GM19467 (cell line): ENCODE results near the gene CYTH4.
A peak's percentile ranks its signal among the peaks of the same experiment; 100 is the strongest.
"Not testable (repeated sequence)": the region's sequence is repeated elsewhere in the genome, so short reads cannot be mapped to it uniquely, and the experiment has no call there.

Source experiments
- ATAC-seq: cut with Tn5 transposase; IDR thresholded peaks from one replicate; pipeline ENCODE4 v1.9.1; 2021; ENCODE audit warnings: mild to moderate bottlenecking, moderate library complexity; ENCODE audit not compliant: unreplicated experiment

Gene CYTH4

DNA sequence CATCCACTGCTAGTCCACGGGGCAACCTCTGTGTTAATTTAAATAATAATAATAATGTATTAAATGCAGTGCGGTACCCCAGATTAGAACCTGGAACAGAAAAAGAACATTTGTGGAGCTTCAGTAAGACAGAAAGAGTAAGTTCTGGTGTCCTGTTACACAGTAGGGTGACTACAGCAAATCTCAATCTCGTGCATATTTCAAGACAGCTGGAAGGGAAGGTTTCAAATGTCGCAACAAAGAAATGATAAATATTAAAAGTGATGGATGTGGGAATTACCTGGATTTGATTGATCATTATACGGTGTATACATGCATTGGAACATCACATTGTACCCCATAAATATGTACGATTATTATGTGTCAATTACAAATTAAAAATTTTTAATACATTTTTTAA, 36.6 kb upstream of the CYTH4 start:
- no peak for ATAC-seq

DNA sequence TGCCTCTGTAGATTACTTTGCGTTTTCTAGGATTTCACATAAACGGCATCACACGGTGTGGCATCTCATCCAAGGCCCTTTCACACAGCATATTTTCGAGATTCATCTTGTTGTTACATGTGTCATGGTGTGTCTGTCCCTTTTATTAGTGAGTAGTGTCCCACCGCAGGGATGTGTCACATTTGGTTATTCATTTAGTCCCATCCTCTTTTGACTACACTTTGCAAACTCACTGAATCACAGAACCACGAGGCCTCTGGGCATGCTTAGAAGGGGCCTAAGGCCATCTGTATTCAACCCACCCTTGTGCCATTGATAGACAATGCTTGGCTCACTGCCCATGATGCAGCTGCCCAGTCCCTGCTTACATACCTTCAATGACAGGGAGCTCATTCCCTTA, 34.1 kb upstream of the CYTH4 start:
- no peak for ATAC-seq

DNA sequence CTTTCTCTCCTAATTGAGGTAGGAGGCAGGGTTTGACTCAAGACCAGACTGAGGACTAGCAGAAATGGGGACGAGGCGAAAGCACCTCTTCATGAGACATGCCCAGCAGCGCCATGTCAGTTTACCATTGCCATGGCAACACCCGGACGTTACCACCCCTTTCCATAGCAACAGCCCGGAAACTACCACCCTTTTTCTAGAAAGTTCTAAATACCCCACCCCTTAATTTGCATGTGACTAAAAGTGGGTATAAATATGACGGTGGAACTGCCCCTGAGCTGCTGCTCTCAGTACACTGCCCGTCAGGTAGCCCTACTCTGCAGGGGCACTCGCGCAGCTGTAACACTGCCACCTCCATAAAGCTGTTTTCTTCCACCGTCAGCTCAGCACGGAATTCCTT, 32.3 kb upstream of the CYTH4 start:
- ATAC-seq: no peak

DNA sequence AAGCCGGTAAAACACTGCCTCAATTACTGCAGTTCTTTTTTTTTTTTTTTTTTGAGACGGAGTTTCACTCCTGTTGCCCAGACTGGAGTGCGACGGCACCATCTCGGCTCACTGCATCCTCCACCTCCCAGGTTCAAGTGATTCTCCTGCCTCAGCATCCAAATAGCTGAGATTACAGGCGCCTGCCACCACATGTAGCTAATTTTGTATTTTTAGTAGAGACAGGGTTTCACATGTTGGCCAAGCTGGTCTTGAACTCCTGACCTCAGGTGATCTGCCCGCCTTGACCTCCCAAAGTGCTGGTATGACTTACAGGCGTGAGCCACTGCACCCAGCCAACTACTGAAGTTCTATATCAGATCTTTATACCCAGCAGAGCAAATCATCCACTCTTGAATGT, 30.5 kb upstream of the CYTH4 start:
- not testable (repeated sequence) for ATAC-seq

DNA sequence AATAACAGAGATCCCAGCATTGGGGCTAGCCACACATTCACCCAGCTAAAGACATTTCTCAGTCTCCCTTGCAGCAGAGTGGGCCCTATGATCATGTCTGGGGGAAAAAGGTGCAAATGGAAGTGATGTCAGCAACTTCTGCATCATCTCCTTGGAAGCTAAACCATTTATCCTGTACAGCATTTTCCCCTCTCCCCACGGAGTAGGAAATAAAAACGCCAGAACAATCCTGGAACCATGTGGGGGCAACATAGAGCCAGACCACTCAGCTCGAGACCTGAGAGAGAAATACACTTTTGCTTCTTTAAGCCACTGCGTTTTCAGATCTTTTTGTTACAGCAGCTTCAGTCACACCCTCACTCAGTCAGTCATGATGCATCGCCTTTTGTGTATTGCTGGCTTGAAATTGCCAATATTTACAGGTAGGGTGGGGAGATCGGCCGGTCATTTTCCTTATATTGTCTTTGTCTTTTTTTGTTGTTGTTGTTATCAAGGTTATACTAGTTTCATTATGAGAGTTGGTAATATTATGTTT, 29.1 kb upstream of the CYTH4 start:
- ATAC-seq: no peak

DNA sequence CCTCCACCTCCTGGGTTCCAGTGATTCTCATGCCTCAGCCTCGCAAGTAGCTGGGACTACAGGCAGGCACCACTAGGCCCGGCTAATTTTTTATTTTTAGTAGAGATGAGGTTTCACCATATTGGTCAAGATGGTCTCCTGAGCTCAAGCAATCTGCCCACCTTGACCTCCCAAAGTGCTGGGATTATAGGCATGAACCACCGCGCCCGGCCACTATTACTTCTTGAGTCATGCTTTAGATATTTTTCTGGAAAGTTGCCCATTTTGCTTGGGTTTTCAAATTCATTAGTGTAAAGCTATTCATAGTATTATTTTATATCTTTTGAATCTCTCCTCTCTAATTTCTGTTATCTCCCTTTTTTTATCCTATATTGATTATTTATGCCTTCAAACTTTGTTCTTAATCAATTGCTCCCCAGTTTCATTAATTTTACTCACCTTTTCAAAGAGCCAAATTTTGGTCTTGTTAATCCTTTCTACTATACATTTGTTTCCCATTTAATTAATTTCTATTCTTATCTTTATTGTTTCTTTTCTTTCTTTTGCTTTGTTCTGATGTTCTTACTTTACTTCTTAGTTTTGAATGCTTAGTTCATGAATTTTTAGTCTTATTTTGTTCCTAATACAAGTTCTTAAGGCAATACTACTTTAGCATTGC, 28.0 kb upstream of the CYTH4 start:
- ATAC-seq: no peak

DNA sequence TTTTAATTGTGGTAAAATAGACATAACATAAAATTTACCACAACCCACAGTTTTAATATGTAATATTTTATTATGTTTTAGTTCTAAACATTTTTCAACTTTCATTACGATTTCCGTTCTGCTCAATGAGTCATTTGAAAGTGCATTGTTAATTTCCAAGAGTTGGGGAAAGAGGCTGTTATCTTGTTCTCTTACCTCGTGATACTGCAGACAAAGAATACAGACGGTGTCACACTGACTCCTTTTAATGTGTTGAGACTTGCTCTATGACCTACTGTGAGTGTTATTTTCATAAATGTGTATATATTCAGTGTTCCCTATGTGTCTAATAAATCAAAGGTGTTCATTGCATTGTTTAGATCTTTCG, 27.5 kb upstream of the CYTH4 start:
- ATAC-seq: no peak

DNA sequence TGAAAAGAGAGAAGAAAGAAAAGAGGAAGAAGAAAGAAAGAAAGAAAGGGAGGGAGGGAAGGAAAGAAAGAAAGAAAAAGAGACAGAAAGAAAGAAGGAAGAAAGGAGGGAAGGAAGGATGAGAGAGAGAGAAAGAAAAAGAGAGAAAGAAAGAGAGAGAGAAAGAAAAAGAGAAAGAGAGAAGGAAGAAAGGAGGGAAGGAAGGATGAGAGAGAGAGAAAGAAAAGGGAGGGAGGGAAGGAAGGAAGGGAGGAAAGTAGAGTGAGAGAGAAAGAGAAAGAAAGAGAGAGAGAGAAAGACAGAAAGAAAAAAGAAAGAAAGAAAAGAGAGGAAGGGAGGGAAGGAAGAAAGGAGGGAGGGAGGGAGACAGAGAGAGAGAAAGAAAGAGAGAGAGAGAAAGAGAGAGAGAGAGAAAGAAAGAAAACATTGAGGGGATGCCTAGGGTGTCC, 26.7 kb upstream of the CYTH4 start:
- no peak for ATAC-seq

DNA sequence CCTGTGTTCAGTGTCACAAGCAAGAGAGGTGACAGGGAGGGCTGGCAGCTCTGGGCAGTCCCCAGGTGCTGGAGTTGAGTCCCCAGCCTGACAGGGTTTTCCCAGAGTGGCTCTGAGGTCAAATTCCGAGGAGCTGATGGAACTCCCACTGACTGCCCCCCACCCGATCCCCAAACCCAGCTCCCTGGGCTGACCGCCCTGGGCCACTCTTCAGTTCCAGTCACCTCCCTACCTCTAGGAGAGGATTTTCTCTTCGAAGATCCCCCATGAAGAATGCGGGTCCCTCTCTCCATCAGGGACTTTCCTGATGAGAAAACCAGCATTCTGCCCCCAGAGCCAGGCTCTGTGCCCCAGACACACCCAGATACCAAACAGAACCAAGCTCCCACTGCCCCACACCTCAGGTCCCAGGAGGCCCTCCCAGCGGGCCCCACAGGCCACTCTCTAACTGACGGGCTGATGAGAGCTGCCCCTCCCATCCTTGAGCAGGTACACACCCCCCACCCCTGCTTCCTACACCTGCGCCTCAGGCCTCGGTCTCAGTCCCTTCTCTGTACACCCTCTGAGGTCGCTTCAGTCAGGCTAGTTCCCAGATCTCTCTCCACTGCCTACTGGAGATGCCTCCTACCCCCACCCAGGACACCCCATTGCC, 26.1 kb upstream of the CYTH4 start:
- ATAC-seq: no peak

DNA sequence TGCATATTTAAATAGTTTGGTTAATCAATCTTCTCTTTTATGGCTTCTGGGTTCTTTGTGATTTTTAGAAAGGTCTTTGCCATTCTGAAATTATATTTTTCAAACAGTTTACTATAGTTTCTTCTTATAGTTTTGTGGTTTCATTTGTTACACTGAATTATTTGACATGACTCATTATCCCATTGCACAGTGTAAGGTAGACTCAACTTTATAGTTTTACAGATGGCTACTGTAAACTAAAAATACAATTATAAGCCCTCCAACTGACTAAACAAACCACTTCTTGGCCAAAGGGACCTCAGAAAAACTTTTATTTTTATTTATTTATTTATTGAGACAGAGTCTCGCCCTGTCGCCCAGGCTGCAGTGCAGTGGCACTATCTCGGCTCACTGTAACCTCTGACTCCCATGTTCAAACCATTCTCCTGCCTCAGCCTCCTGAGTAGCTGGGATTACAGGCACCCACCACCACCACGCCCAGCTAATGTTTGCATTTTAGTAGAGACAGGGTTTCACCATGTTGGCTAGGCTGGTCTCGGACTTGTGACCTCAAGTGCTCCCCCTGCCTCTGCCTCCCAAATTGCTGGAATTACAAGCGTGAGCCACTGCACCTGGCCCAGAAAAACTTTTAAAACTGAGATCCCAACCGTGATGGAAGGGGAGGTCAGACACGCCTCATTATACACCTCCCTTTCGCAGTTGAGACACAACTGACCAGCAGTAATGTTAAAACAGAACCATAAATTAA, 24.1 kb upstream of the CYTH4 start:
- no peak for ATAC-seq

DNA sequence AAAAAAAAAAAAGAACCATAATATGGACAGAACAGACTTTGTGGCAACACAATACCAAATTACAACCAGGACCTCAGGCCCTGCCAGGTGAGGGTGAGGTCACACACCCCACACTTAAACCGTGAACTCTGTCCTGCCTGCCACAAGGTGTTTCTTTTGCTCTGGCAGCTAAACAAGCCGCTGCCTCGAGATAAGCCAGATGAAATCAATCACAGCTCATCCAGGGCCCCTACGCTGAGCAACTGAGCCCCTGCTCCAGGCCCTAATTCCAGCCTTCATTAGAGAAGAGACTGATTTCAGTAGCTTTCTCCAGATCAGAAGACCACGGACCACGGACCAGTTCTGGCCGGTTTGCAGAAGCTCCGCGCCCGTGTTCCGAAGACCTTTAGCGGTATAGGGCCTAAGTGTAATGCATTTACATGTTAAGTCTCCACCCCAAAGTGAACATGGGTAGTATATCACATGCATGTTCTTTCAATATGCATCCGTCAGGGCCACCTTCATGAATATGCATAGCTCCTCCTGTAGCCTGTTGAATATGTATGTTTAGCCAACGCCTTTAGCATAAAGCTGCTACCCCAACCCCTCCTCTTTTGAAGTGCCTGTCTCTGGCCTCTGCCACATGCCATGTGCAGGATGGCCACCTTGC, 23.4 kb upstream of the CYTH4 start:
- ATAC-seq: no peak

DNA sequence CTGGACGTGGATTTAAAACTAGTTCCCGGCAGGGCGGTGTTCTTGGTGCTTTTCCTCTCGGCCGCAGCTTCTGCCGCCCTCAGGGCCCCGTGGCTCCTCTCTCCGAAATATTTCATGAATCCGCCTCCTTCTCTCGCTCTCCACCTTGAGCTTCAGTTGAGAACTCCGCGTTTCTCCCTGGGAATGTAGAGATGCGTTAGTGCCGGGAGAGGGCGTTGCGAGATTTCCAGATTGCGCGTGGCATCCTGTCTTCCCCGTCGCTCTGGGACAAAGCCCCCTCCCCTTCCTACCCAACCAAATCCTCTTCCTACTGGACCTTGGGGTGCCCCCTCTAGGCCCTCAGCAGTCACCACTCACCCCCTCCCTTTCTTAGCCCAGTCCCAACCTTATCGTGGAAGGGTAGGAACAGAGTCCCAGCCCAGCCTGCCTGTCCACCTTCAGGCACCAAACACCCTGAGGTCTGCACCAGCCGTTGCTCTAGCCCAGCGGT, 22.7 kb upstream of the CYTH4 start:
- ATAC-seq: no peak

DNA sequence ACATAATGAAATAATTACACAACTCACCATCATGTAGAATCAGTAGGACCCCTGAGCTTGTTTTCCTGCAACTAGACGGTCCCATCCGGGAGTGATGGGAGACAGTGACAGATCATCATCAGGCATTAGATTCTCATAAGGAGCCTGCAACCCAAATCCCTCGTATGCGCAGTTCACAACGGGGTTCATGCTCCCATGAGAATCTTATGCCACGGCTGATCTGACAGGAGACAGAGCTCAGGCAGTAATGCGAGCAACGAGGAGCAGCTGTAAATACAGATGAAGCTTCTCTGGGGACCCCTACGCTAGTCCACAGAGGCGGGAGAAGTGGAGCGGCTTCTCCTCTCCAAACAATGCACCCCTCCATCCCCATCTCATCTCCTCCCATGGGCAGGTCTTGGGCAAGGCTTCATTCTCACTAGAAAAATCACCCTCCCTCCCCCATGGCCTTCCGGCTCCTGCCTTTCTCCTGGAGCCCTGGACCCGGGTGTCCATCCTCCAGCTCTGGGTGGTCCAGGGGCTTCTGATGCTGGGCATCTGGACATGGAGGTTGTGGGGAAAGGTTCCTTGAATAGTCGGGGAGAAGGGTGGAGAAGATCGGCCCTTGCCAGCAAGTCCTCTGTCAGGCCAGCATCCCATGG, 22.0 kb upstream of the CYTH4 start:
- ATAC-seq: no peak

DNA sequence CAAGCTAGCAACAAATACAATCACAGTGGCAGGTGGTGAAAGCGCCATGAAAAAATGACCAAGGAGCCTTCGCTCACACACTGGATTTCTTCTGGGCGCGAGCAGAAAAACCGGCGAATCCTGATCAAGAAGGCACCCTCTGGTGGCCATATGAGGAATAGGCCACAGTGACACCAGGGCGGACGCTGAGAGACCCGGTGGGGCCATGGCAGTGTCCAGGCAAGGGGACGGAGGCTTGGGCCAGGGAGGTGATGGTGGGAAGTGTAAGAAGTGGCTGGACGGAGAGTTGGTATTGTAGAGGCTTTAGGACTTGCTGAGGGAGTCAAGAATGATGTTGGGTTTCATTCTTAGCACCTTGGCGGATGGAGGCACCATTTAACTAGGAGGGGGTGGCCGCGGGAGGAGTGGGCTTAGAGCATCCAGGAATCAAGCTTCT, 21.4 kb upstream of the CYTH4 start:
- no peak for ATAC-seq

DNA sequence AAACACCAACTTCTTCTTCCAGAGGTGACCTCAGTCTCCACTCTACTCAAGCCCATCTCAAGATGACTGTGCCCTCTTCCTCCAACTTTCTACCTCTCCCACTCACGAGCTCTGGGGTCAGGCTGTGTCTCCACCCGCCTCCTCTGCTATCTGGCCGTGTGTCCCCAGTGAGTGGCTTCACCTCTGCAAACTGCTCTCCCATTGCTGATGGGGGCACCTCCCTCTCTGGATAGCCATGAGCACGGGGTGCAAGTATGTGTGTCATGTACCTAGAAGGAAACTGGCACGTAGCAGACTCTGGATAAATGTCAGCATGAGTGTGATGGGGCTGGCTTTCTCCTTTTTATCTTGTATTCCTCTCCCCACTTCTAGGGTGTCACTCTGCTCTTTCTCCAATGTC, 20.0 kb upstream of the CYTH4 start:
- no peak for ATAC-seq

DNA sequence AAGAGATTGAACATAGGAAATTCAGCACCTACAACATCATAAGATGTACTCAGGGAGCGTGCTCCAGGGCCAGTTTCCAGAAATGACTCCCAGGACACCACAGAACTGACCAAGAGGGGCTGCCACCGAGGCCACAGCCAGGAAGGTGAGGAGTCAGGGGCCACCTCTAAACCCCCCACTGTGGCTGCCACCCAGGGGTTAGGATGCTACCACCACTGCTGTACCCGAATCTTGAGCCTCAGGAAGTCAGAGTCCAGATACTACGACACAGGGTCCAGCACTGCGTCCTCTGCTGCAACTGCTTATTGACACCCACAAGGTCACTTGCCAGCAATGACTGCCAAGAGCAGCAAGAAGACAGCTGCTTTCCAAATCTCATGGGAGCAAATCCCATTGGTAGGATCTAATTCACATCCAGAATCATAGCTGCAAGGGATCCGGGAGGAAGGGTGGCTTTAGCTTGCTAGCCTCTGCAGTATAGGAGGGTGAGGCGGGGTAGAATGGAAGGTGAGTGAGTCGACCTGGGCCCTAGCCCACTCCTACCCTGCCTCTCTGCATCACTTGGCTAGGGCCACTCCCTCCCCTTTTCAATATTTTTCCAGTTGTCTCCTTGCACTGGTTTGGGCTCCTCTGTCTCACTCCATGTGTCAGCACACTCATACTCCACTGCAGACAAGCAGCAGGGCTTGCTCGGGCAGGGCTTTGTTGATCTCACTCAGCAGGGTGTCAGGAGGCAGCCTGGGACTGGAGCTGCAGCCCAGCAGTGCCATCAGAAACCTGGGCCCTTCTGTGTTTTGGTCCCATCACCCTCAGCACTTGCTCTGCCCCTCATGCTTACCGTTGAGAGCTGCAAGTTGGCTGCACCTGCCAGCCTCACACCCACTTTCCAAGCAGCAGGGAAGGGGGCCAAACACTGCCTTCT, 18.1 kb upstream of the CYTH4 start:
- no peak for ATAC-seq

DNA sequence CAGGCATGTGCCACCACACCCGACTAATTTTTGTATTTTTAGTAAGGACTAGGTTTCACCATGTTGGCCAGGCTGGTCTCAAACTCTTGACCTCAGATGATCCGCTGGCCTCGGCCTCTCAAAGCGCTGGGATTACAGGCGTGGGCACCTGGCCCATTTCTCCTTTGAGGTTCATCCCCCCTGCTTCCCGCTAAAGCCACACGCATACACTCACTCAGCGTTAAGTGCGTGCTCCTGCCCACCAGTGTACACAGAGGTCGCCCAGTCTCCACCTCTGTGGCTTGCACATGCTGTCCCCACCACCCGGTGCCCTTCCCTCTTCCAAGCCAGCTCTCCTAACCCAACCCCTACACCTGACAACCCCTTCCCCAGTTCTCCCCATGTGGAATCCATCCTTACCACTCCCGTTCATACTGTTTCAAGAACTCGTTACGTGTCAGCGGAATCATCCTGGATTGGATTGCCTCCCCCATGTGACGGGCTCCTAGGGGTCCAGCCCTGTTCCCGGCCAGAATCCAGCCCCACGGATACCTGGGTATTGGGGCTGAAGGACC, 15.7 kb upstream of the CYTH4 start:
- no peak for ATAC-seq

DNA sequence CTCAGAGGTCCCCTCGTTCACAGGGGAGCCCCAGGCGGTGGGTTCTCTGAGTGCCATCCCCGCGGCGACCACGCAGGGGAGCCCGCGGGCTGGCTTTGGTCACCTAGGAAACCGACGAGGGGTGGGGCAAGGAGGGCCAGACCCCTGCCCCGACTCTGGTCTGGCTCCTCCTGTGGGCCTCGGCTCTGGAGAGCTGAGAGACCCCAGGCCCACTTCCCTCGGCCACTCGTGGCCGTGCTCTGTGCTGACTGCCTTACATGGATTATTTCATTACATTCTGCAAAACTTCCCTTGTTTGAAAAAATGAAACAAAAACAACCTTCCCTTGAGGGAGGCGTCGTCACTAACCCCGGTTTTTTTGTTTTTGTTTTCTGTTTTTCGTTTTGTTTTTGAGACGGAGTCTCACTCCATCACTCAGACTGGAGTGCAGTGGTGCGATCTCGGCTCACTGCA, 15.1 kb upstream of the CYTH4 start:
- ATAC-seq: peak; percentile 72

DNA sequence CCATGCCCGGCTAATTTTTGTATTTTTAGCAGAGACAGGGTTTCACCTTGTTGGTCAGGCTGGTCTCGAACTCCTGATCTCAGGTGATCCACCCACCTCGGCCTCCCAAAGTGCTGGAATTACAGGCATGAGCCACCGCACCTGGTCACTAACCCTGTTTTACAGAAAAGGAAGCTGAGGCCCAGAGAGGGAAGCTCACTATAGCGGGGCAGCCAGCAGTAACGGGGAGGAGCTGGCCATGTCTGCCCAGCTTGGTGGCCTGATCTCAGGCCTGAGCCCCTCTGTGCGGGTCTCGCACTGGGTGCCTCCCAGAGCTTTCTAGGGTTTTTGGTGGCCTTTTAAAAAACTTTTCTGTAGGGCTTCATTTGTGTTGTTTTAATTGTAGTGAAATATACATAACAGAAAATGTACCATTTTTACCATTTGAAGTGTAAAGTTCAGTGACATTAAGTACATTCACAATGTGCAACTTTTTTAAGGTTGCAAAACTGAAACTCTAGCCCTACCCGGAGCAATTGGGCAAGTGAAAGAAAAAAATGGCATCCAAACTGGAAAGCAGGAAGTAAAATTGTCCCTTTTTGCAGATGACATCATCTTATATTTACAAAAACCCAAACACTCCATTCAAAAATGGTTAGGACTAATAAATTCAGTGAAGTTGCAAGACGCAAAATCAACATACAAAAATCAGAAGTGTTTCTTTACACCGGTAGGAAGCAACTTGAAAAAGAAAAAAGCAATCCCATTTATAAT, 14.5 kb upstream of the CYTH4 start:
- no peak for ATAC-seq
